SU-DHL-6 (cell line): ENCODE results near the gene TRNAU1AP.
"Not testable (repeated sequence)": the region's sequence is repeated elsewhere in the genome, so short reads cannot be mapped to it uniquely, and the experiment has no call there.

Source experiments
- EZH2phosphoT487 ChIP-seq: fragments of 200-600 bp; sonication (generic), shearing (Covaris generic); conservative IDR thresholded peaks from 2 replicates; pipeline ENCODE4 v1.6.1; 2018; ENCODE audit warnings: mild to moderate bottlenecking, antibody characterized with exemption, low read length, moderate library complexity, mixed read lengths
- TF ChIP-seq, protein P1 (sequence below): fragments of 200-600 bp; sonication (generic); IDR thresholded peaks from one replicate; pipeline ENCODE4 v1.5.1; 2017; ENCODE audit warnings: antibody characterized with exemption, mild to moderate bottlenecking, low read length, moderate library complexity; ENCODE audit not compliant: insufficient read depth, poor library complexity, severe bottlenecking

DNA sequence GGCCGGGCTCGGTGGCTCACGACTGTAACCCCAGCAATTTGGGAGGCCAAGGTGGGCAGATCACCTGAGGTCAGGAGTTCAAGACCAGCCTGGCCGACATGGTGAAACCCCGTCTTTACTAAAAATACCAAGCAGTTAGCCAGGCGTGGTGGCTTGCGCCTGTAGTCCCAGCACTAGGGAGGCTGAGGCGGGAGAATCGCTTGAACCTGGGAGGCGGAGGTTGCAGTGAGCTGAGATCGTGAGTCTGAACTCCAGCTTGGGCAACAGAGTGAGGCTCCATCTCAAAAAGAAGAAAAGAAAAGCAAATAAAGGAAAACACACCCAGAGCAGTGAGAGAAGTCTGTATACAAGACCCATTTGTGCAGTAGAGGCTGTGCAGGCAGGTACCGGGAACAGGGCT lies 32.1 kb upstream of the TRNAU1AP start:
- TF ChIP-seq, protein P1, sequence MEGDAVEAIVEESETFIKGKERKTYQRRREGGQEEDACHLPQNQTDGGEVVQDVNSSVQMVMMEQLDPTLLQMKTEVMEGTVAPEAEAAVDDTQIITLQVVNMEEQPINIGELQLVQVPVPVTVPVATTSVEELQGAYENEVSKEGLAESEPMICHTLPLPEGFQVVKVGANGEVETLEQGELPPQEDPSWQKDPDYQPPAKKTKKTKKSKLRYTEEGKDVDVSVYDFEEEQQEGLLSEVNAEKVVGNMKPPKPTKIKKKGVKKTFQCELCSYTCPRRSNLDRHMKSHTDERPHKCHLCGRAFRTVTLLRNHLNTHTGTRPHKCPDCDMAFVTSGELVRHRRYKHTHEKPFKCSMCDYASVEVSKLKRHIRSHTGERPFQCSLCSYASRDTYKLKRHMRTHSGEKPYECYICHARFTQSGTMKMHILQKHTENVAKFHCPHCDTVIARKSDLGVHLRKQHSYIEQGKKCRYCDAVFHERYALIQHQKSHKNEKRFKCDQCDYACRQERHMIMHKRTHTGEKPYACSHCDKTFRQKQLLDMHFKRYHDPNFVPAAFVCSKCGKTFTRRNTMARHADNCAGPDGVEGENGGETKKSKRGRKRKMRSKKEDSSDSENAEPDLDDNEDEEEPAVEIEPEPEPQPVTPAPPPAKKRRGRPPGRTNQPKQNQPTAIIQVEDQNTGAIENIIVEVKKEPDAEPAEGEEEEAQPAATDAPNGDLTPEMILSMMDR: not testable (repeated sequence)
- TF ChIP-seq EZH2phosphoT487: not testable (repeated sequence)
